ENCODE results near the gene CKAP4.

Gene CKAP4

GRCh38 chr12:106239241-106239950, 8.4 kb downstream of the CKAP4 start:
- DNase-seq: no peak

- no peak for DNase-seq
Measured at GRCh38 chr12:106238146-106238545, 9.7 kb downstream of the CKAP4 start.

GRCh38 chr12:106235770-106236169, 12.1 kb downstream of the CKAP4 start:
- no peak for DNase-seq

GRCh38 chr12:106234449-106234848, 13.4 kb downstream of the CKAP4 start:
- no peak for DNase-seq

GRCh38 chr12:106233011-106233410, 14.8 kb downstream of the CKAP4 start:
- no peak for DNase-seq

- no peak for DNase-seq
Measured at GRCh38 chr12:106229036-106229591, 18.7 kb downstream of the CKAP4 start.

- DNase-seq: no peak
Measured at GRCh38 chr12:106228320-106228710, 19.5 kb downstream of the CKAP4 start.

- DNase-seq: no peak
Measured at GRCh38 chr12:106227641-106228319, 20.0 kb downstream of the CKAP4 start.

GRCh38 chr12:106226884-106227640, 20.8 kb downstream of the CKAP4 start:
- no peak for DNase-seq

- DNase-seq: no peak
Measured at GRCh38 chr12:106224355-106224706, 23.5 kb downstream of the CKAP4 start.

- DNase-seq: peak; percentile 30
Measured at GRCh38 chr12:106223485-106224354, 24.1 kb downstream of the CKAP4 start.

- no peak for DNase-seq
Measured at GRCh38 chr12:106220536-106220935, 27.3 kb downstream of the CKAP4 start.

- DNase-seq: no peak
Measured at GRCh38 chr12:106219043-106219442, 28.8 kb downstream of the CKAP4 start.

GRCh38 chr12:106217706-106218105, 30.1 kb downstream of the CKAP4 start:
- DNase-seq: no peak

- DNase-seq: no peak
Measured at GRCh38 chr12:106214571-106214970, 33.2 kb downstream of the CKAP4 start.

GRCh38 chr12:106213662-106214061, 34.2 kb downstream of the CKAP4 start:
- no peak for DNase-seq

GRCh38 chr12:106211973-106212372, 35.8 kb downstream of the CKAP4 start:
- no peak for DNase-seq

- DNase-seq: peak; percentile 30
Measured at GRCh38 chr12:106205208-106206069, 42.4 kb downstream of the CKAP4 start.

GRCh38 chr12:106204312-106204711, 43.5 kb downstream of the CKAP4 start:
- DNase-seq: no peak

GRCh38 chr12:106197906-106198623, 49.8 kb downstream of the CKAP4 start:
- DNase-seq: no peak

- no peak for DNase-seq
Measured at GRCh38 chr12:106195621-106196027, 52.2 kb downstream of the CKAP4 start.

Measured in NCI-H510A (cell line).